ENCODE results near the gene CLDN4. TPM values are rescaled to one million over a fixed set of nuclear protein-coding genes. Genes with fewer than 3 reads are reported as not detected.

The CLDN4 gene
- total and polyA plus RNA-seq, 2 donors from 2014 or later, result 82.6 to 342 TPM

DNA sequence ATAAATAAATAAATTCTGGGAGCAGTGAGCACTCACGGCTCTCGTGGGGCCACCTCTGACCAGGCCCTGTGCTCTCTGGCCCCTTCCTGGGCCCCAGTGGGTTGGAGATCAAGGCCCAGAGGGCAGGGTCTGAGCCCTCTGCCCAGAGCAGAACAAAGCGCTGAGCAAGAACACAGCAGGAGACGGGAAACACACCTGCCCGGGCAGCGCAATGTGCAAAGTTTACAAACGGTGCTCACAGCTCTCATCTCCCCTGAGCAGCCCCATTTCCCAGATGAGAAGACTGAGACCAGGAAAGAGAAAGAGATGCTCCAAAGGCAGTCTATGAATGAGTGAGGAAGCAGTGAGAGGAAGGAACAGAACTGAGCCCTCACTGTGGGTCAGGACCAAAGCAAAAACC is 8.5 kb downstream of the CLDN4 start:
- Histone ChIP-seq H3K4me1 (ENCODE audit: control insufficient read depth in 2 of 3, insufficient read depth in 2 of 3, low read depth in 1 of 3, low read length in 3 of 3) (peaks cover 0 to 7% (median 0%) of the 10 kb centered on the region in 3 donors), H3K9me3 (ENCODE audit: control insufficient read depth in 2 of 3, insufficient read depth in 1 of 3, low read length in 3 of 3) (no peaks in the 10 kb centered on the region), H3K27me3 (ENCODE audit: control insufficient read depth, insufficient read depth, low read length) (no peaks in the 10 kb centered on the region), H3K9ac (ENCODE audit: low read length in 3 of 3) (no peak overlapping the region), H3K36me3 (ENCODE audit: control insufficient read depth in 2 of 3, insufficient read depth in 3 of 3, low read length in 3 of 3) (no peaks in the 10 kb centered on the region), H3K27ac (ENCODE audit: low read depth in 2 of 2, low read length in 2 of 2) (no peak overlapping the region), H3K4me3 (ENCODE audit: low read length in 3 of 3) (no peak overlapping the region)
- TF ChIP-seq, protein P1, sequence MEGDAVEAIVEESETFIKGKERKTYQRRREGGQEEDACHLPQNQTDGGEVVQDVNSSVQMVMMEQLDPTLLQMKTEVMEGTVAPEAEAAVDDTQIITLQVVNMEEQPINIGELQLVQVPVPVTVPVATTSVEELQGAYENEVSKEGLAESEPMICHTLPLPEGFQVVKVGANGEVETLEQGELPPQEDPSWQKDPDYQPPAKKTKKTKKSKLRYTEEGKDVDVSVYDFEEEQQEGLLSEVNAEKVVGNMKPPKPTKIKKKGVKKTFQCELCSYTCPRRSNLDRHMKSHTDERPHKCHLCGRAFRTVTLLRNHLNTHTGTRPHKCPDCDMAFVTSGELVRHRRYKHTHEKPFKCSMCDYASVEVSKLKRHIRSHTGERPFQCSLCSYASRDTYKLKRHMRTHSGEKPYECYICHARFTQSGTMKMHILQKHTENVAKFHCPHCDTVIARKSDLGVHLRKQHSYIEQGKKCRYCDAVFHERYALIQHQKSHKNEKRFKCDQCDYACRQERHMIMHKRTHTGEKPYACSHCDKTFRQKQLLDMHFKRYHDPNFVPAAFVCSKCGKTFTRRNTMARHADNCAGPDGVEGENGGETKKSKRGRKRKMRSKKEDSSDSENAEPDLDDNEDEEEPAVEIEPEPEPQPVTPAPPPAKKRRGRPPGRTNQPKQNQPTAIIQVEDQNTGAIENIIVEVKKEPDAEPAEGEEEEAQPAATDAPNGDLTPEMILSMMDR (IDR thresholded peaks at IDR 0.05; ENCODE audit: borderline replicate concordance, extremely low read depth, insufficient read depth), result no peak
- intact Hi-C loops (cut with DNase I), result no loop called here
- no peak for DNase-seq
- FAIRE-seq, result no peak

DNA sequence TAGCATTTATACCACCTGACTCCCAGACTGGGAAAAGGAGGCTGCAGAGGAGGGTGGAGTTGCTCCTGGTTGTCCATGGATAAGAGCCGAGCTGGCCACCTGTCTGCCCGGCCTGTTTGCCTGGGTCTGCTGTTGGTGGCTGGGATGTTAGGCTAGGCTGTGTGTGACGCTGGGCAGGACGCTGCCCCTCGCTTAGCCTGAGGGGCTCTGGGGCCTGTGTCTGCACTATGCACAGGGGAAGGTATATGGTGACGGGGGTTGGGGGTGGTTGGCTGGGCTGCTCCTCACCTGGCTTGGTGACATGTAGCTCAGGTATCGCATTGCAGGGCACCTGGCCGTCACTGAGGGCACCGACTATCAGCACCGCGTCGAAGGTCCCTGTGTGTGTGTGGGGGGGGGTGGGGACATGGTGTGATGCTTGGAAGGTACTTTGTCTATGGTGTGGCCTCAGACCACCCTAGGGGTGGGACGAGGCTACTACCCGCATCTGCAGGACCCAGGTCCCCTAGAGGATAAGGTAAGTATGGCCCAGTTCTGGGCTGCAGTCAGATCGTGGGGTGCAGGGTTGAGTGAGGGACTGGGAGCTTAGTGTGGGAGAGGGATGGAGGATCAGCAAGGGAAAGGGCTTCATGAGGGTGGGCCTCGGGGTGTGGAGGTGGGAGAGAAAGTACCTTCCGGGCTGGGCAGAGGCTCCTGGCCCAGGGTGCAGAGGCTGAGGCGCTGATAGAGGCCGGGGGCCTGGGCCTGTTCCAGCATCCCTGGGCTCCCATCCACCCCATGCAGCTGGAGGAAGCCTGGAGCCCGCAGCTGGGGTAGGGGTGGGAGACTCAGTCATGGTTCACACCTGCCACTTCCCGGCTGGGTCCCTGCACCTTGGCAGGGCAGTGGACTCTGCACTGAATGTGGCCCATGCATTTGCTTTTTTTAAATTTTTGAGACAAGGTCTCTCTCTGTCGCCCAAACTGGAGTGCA is 9.2 kb downstream of the CLDN4 start:
- peaks cover 0 to 7% (median 0%) of the 10 kb centered on the region in 3 donors for H3K4me1 ChIP-seq (ENCODE audit: control insufficient read depth in 2 of 3, insufficient read depth in 2 of 3, low read depth in 1 of 3, low read length in 3 of 3)
- FAIRE-seq (no peak), DNase-seq (peak in 1 of 5 donors; percentile 51)
- no peaks in the 10 kb centered on the region for H3K9me3 ChIP-seq (ENCODE audit: control insufficient read depth in 2 of 3, insufficient read depth in 1 of 3, low read length in 3 of 3)
- H3K4me3 ChIP-seq (ENCODE audit: low read length in 3 of 3), result no peak overlapping the region
- no peak overlapping the region for H3K27ac ChIP-seq (ENCODE audit: low read depth in 2 of 2, low read length in 2 of 2)
- intact Hi-C loops (cut with DNase I), result no loop called here
- no peaks in the 10 kb centered on the region for H3K27me3 ChIP-seq (ENCODE audit: control insufficient read depth, insufficient read depth, low read length)
- TF ChIP-seq, protein P1 (IDR thresholded peaks at IDR 0.05; ENCODE audit: borderline replicate concordance, extremely low read depth, insufficient read depth), result no peak
- H3K36me3 ChIP-seq (ENCODE audit: control insufficient read depth in 2 of 3, insufficient read depth in 3 of 3, low read length in 3 of 3), result no peaks in the 10 kb centered on the region
- H3K9ac ChIP-seq (ENCODE audit: low read length in 3 of 3), result no peak overlapping the region

DNA sequence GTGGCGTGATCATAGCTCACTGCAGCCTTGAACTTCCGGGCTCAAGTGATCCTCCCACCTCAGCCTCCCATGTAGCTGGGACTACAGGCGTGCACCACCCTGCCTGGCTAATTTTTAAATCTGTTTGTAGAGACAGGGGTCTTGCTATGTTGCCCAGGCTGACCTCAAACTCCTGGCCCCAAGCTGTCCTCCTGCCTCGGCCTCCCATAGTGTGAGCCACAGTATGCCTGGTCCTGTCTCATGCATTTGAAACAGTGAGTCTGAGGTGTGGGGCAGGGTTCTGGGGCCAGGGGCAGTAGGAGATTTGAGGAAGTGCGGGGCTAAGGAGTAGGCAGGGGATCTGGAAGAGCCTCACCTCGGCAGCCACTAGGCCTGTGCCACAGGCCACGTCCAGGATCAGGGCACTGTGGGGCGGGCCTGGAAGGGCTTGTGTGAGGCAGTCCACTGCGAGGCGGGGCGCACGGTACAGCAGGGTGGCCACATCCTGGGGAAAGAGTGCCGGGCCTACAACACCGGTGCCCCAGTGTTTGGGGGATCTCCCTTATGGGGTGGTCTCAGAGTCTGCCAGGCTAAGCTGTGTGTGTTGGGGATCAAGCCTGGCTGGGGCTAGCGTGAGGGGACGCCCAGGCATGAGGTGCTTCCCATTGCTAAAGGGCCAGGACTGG is 10.1 kb downstream of the CLDN4 start:
- intact Hi-C loops (cut with DNase I), result no loop called here
- TF ChIP-seq, protein P1 (IDR thresholded peaks at IDR 0.05; ENCODE audit: borderline replicate concordance, extremely low read depth, insufficient read depth), result no peak
- Histone ChIP-seq H3K36me3 (ENCODE audit: control insufficient read depth in 2 of 3, insufficient read depth in 3 of 3, low read length in 3 of 3) (no peaks in the 10 kb centered on the region), H3K4me1 (ENCODE audit: control insufficient read depth in 2 of 3, insufficient read depth in 2 of 3, low read depth in 1 of 3, low read length in 3 of 3) (peaks cover 0 to 7% (median 0%) of the 10 kb centered on the region in 3 donors), H3K27me3 (ENCODE audit: control insufficient read depth, insufficient read depth, low read length) (no peaks in the 10 kb centered on the region), H3K4me3 (ENCODE audit: low read length in 3 of 3) (no peak overlapping the region), H3K9ac (ENCODE audit: low read length in 3 of 3) (no peak overlapping the region), H3K9me3 (ENCODE audit: control insufficient read depth in 2 of 3, insufficient read depth in 1 of 3, low read length in 3 of 3) (no peaks in the 10 kb centered on the region), H3K27ac (ENCODE audit: low read depth in 2 of 2, low read length in 2 of 2) (no peak overlapping the region)
- no peak for FAIRE-seq
- DNase-seq, result no peak

Measured in kidney (tissue), 14 donors.